Activated B cell treated with CpG ODN at 0.5 μM for 24 hours (primary cell): ENCODE measurements around the gene RAPGEF2. TPM values are rescaled to one million over a fixed set of nuclear protein-coding genes. Genes with fewer than 3 reads are reported as not detected.

Experiments used
- ATAC-seq: fragments of 200-7000 bp; cut with Tn5 transposase; one replicate; pipeline ENCODE4 v1.10.0; 2021; ENCODE audit warnings: low read depth, mild to moderate bottlenecking, moderate library complexity
- CTCF ChIA-PET: fragments of 350-600 bp; sonication (Branson Sonifier 250); formaldehyde crosslinking; loops from one replicate; lab custom pipeline; 2021; ENCODE audit warnings: antibody characterized with exemption; lab: Charles Lee
- POLR2A ChIA-PET: fragments of 350-600 bp; sonication (Branson Sonifier 250); formaldehyde crosslinking; loops from one replicate; lab custom pipeline; 2021; ENCODE audit warnings: antibody characterized with exemption; lab: Charles Lee
- DNase-seq: peaks from one replicate; pipeline ENCODE4 v3.0.0; 2022
- H3K27ac Mint-ChIP-seq: one replicate; pipeline ENCODE4 v1.8.0; 2020; ENCODE audit warnings: mixed read lengths
- H3K27me3 Mint-ChIP-seq: one replicate; pipeline ENCODE4 v1.8.0; 2021; ENCODE audit warnings: mixed read lengths
- H3K36me3 Mint-ChIP-seq: one replicate; pipeline ENCODE4 v1.8.0; 2021; ENCODE audit warnings: low read depth, mixed read lengths
- H3K4me1 Mint-ChIP-seq: one replicate; pipeline ENCODE4 v1.8.0; 2021; ENCODE audit warnings: mixed read lengths
- H3K4me3 Mint-ChIP-seq: one replicate; pipeline ENCODE4 v1.8.0; 2020; ENCODE audit warnings: mild to moderate bottlenecking, mixed read lengths
- H3K9me3 Mint-ChIP-seq: one replicate; pipeline ENCODE4 v1.8.0; 2020; ENCODE audit warnings: mixed read lengths
- intact Hi-C: fragments of 100-400 bp; cut with micrococcal nuclease; formaldehyde crosslinking; loops from one replicate; pipeline ENCODE4 v1.15.1; 2024
- total RNA-seq: library from RNA; stranded (reverse); gene quantifications from 2 replicates; pipeline ENCODE4 v1.2.3, GENCODE V29; 2022
- TF ChIP-seq, protein P1 (sequence below): fragments of 200-600 bp; IDR thresholded peaks from one replicate; pipeline ENCODE4 v1.8.0; 2022; ENCODE audit warnings: antibody characterized with exemption, mild to moderate bottlenecking

The RAPGEF2 gene
- total RNA-seq, 1 donor from 2014 or later: 22.9 TPM

GRCh38 chr4:159284733-159285132 lies 181.9 kb downstream of the RAPGEF2 start:
- peaks cover 2% of the 10 kb centered on the region for H3K36me3 Mint-ChIP-seq
- H3K27ac Mint-ChIP-seq: no peak overlapping the region
- H3K4me1 Mint-ChIP-seq: no peaks in the 10 kb centered on the region
- TF ChIP-seq, protein P1, sequence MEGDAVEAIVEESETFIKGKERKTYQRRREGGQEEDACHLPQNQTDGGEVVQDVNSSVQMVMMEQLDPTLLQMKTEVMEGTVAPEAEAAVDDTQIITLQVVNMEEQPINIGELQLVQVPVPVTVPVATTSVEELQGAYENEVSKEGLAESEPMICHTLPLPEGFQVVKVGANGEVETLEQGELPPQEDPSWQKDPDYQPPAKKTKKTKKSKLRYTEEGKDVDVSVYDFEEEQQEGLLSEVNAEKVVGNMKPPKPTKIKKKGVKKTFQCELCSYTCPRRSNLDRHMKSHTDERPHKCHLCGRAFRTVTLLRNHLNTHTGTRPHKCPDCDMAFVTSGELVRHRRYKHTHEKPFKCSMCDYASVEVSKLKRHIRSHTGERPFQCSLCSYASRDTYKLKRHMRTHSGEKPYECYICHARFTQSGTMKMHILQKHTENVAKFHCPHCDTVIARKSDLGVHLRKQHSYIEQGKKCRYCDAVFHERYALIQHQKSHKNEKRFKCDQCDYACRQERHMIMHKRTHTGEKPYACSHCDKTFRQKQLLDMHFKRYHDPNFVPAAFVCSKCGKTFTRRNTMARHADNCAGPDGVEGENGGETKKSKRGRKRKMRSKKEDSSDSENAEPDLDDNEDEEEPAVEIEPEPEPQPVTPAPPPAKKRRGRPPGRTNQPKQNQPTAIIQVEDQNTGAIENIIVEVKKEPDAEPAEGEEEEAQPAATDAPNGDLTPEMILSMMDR: no peak
- intact Hi-C loops: no loop called here
- ChIA-PET POLR2A (no interaction called here), CTCF (no interaction called here)
- no peaks in the 10 kb centered on the region for H3K27me3 Mint-ChIP-seq
- ATAC-seq (no peak), DNase-seq (no peak)
- no peak overlapping the region for H3K4me3 Mint-ChIP-seq
- no peaks in the 10 kb centered on the region for H3K9me3 Mint-ChIP-seq

GRCh38 chr4:159287767-159288166 lies 184.9 kb downstream of the RAPGEF2 start:
- Mint-ChIP-seq H3K4me1 (no peaks in the 10 kb centered on the region), H3K27ac (no peak overlapping the region), H3K4me3 (no peak overlapping the region), H3K27me3 (no peaks in the 10 kb centered on the region), H3K9me3 (no peaks in the 10 kb centered on the region), H3K36me3 (no peaks in the 10 kb centered on the region)
- DNase-seq (no peak), ATAC-seq (no peak)
- ChIA-PET POLR2A (no interaction called here), CTCF (no interaction called here)
- intact Hi-C loops: no loop called here
- TF ChIP-seq, protein P1: no peak

- POLR2A ChIA-PET: no interaction called here
- no peaks in the 10 kb centered on the region for H3K4me1 Mint-ChIP-seq
- H3K27ac Mint-ChIP-seq: no peak overlapping the region
- TF ChIP-seq, protein P1: no peak
- H3K9me3 Mint-ChIP-seq: no peaks in the 10 kb centered on the region
- DNase-seq (no peak), ATAC-seq (no peak)
- no peaks in the 10 kb centered on the region for H3K27me3 Mint-ChIP-seq
- no peaks in the 10 kb centered on the region for H3K36me3 Mint-ChIP-seq
- CTCF ChIA-PET: no interaction called here
- intact Hi-C loops: no loop called here
- no peak overlapping the region for H3K4me3 Mint-ChIP-seq
Measured at GRCh38 chr4:159289682-159290081, 186.8 kb downstream of the RAPGEF2 start.

- intact Hi-C loops: no loop called here
- no peaks in the 10 kb centered on the region for H3K4me1 Mint-ChIP-seq
- H3K4me3 Mint-ChIP-seq: no peak overlapping the region
- H3K36me3 Mint-ChIP-seq: no peaks in the 10 kb centered on the region
- TF ChIP-seq, protein P1: no peak
- POLR2A ChIA-PET: no interaction called here
- ATAC-seq (no peak), DNase-seq (no peak)
- CTCF ChIA-PET: no interaction called here
- no peaks in the 10 kb centered on the region for H3K9me3 Mint-ChIP-seq
- H3K27ac Mint-ChIP-seq: no peak overlapping the region
- no peaks in the 10 kb centered on the region for H3K27me3 Mint-ChIP-seq
Measured at GRCh38 chr4:159290321-159291030, 187.6 kb downstream of the RAPGEF2 start.

DNA sequence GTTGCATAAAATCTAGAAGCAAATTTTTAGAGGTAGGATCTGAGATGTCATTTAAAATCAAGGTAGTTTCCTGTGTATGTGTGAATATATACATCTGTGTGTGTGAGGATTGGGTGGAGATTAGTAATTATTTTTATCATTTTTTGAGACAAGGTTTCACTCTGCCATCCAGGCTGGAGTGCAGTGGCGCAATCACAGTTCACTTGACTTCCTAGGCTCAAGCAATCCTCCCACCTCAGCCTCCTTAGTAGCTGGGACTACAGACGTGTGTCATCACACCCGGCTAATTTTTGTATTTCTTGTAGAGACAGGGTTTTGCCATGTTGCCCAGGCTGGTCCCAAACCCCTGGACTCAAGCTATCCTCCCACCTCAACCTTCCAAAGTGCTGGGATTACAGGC lies 188.3 kb downstream of the RAPGEF2 start:
- CTCF ChIA-PET: no interaction called here
- H3K27me3 Mint-ChIP-seq: no peaks in the 10 kb centered on the region
- ATAC-seq: no peak
- POLR2A ChIA-PET: no interaction called here
- DNase-seq: no peak
- intact Hi-C loops: no loop called here
- H3K27ac Mint-ChIP-seq: no peak overlapping the region
- H3K4me1 Mint-ChIP-seq: peaks cover 1% of the 10 kb centered on the region
- no peak overlapping the region for H3K4me3 Mint-ChIP-seq
- H3K36me3 Mint-ChIP-seq: no peaks in the 10 kb centered on the region
- TF ChIP-seq, protein P1: no peak
- H3K9me3 Mint-ChIP-seq: no peaks in the 10 kb centered on the region
